ENCODE data around the gene CADM2. TPM values are rescaled to one million over a fixed set of nuclear protein-coding genes. Genes with fewer than 3 reads are reported as not detected.

Gene CADM2
- total RNA-seq, 1 experiment from 2014 or later = not detected

GRCh38 chr3:85835857-85836440 lies 877.2 kb downstream of the CADM2 start:
- intact Hi-C loops (cut with micrococcal nuclease; ENCODE audit: unreplicated experiment) = no loop called here
- H3K9me3 Mint-ChIP-seq (ENCODE audit: unreplicated experiment) = no peaks in the 10 kb centered on the region

DNA sequence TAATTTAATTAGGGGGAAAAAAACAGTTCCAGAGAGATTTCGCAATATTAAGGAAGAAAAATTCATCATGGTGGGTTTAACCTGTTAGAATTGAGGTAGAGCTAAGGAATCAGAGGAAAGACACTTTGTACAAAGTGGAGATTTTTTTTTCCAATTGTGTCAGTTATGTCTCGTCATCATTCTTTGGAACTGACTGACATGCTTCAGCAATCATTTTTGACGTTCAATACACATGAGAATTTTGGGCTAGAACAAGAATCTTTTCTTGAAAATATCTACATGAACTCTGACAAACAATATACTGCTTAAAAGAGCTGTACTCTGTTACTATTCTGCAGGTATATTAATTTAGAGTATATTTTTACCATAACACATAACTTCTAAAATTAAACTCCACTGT lies 878.6 kb downstream of the CADM2 start:
- Mint-ChIP-seq H3K4me1 (ENCODE audit: low read depth, unreplicated experiment) (no peaks in the 10 kb centered on the region), H3K36me3 (ENCODE audit: insufficient read depth, unreplicated experiment) (no peaks in the 10 kb centered on the region), H3K27ac (ENCODE audit: unreplicated experiment) (no peak overlapping the region), H3K27me3 (ENCODE audit: insufficient read depth, unreplicated experiment) (no peaks in the 10 kb centered on the region), H3K9me3 (ENCODE audit: unreplicated experiment) (no peaks in the 10 kb centered on the region), H3K4me3 (ENCODE audit: unreplicated experiment) (no peak overlapping the region)
- TF ChIP-seq, protein P1, sequence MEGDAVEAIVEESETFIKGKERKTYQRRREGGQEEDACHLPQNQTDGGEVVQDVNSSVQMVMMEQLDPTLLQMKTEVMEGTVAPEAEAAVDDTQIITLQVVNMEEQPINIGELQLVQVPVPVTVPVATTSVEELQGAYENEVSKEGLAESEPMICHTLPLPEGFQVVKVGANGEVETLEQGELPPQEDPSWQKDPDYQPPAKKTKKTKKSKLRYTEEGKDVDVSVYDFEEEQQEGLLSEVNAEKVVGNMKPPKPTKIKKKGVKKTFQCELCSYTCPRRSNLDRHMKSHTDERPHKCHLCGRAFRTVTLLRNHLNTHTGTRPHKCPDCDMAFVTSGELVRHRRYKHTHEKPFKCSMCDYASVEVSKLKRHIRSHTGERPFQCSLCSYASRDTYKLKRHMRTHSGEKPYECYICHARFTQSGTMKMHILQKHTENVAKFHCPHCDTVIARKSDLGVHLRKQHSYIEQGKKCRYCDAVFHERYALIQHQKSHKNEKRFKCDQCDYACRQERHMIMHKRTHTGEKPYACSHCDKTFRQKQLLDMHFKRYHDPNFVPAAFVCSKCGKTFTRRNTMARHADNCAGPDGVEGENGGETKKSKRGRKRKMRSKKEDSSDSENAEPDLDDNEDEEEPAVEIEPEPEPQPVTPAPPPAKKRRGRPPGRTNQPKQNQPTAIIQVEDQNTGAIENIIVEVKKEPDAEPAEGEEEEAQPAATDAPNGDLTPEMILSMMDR (IDR thresholded peaks at IDR 0.05; ENCODE audit: insufficient read depth in 1 of 2, low read depth in 1 of 2, low read length in 1 of 2, severe bottlenecking in 1 of 2, unreplicated experiment in 1 of 2) = no peak
- CTCF ChIA-PET = no interaction called here
- Histone ChIP-seq H3K27me3 (replicated peaks; ENCODE audit: control insufficient read depth, insufficient read depth, low read length) (no peaks in the 10 kb centered on the region), H3K9me3 (no peaks in the 10 kb centered on the region), H3K4me3 (ENCODE audit: low read depth, low read length) (no peak overlapping the region), H3K36me3 (ENCODE audit: control insufficient read depth, insufficient read depth, low read length) (no peaks in the 10 kb centered on the region), H3K4me1 (no peaks in the 10 kb centered on the region)
- intact Hi-C loops (cut with micrococcal nuclease; ENCODE audit: unreplicated experiment) = no loop called here
- BruUV-seq (replicated peaks) = no TSS peak
- DNase-seq = no peak
- POLR2A ChIA-PET = no interaction called here

More at GRCh38 chr3:85835857-85836440, 877.2 kb downstream of the CADM2 start:
- ChIA-PET CTCF (no interaction called here), POLR2A (no interaction called here)
- Mint-ChIP-seq H3K27ac (ENCODE audit: unreplicated experiment) (no peak overlapping the region), H3K4me1 (ENCODE audit: low read depth, unreplicated experiment) (no peaks in the 10 kb centered on the region), H3K27me3 (ENCODE audit: insufficient read depth, unreplicated experiment) (no peaks in the 10 kb centered on the region), H3K36me3 (ENCODE audit: insufficient read depth, unreplicated experiment) (no peaks in the 10 kb centered on the region), H3K4me3 (ENCODE audit: unreplicated experiment) (no peak overlapping the region)
- no peak overlapping the region for H3K4me3 ChIP-seq (ENCODE audit: low read depth, low read length)
- no peaks in the 10 kb centered on the region for H3K27me3 ChIP-seq (replicated peaks; ENCODE audit: control insufficient read depth, insufficient read depth, low read length)
- no TSS peak for BruUV-seq (replicated peaks)
- no peaks in the 10 kb centered on the region for H3K9me3 ChIP-seq
- TF ChIP-seq, protein P1 (IDR thresholded peaks at IDR 0.05; ENCODE audit: insufficient read depth in 1 of 2, low read depth in 1 of 2, low read length in 1 of 2, severe bottlenecking in 1 of 2, unreplicated experiment in 1 of 2) = no peak
- DNase-seq = no peak
- no peaks in the 10 kb centered on the region for H3K4me1 ChIP-seq
- no peaks in the 10 kb centered on the region for H3K36me3 ChIP-seq (ENCODE audit: control insufficient read depth, insufficient read depth, low read length)

- Histone ChIP-seq H3K36me3 (ENCODE audit: control insufficient read depth, insufficient read depth, low read length) (no peaks in the 10 kb centered on the region), H3K4me3 (ENCODE audit: low read depth, low read length) (no peak overlapping the region), H3K4me1 (no peaks in the 10 kb centered on the region), H3K9me3 (no peaks in the 10 kb centered on the region), H3K27me3 (replicated peaks; ENCODE audit: control insufficient read depth, insufficient read depth, low read length) (no peaks in the 10 kb centered on the region)
- BruUV-seq (replicated peaks) = no TSS peak
- Mint-ChIP-seq H3K36me3 (ENCODE audit: insufficient read depth, unreplicated experiment) (no peaks in the 10 kb centered on the region), H3K27ac (ENCODE audit: unreplicated experiment) (no peak overlapping the region), H3K27me3 (ENCODE audit: insufficient read depth, unreplicated experiment) (no peaks in the 10 kb centered on the region), H3K4me3 (ENCODE audit: unreplicated experiment) (no peak overlapping the region), H3K4me1 (ENCODE audit: low read depth, unreplicated experiment) (no peaks in the 10 kb centered on the region), H3K9me3 (ENCODE audit: unreplicated experiment) (no peaks in the 10 kb centered on the region)
- POLR2A ChIA-PET = no interaction called here
- intact Hi-C loops (cut with micrococcal nuclease; ENCODE audit: unreplicated experiment) = no loop called here
- CTCF ChIA-PET = no interaction called here
- no peak for DNase-seq
- TF ChIP-seq, protein P1 (IDR thresholded peaks at IDR 0.05; ENCODE audit: insufficient read depth in 1 of 2, low read depth in 1 of 2, low read length in 1 of 2, severe bottlenecking in 1 of 2, unreplicated experiment in 1 of 2) = no peak
Measured at GRCh38 chr3:85838921-85839320, 880.1 kb downstream of the CADM2 start.

Data from Caco-2 (cell line).